ENCODE results near the gene HSBP1L1. TPM values are rescaled to one million over a fixed set of nuclear protein-coding genes. Genes with fewer than 3 reads are reported as not detected.

Gene HSBP1L1
- total and polyA plus RNA-seq, 2 of the 13 experiments (the other 11 are each of a cell fraction or from before 2014, with no cell fraction given): 22.6 to 45.1 TPM

DNA sequence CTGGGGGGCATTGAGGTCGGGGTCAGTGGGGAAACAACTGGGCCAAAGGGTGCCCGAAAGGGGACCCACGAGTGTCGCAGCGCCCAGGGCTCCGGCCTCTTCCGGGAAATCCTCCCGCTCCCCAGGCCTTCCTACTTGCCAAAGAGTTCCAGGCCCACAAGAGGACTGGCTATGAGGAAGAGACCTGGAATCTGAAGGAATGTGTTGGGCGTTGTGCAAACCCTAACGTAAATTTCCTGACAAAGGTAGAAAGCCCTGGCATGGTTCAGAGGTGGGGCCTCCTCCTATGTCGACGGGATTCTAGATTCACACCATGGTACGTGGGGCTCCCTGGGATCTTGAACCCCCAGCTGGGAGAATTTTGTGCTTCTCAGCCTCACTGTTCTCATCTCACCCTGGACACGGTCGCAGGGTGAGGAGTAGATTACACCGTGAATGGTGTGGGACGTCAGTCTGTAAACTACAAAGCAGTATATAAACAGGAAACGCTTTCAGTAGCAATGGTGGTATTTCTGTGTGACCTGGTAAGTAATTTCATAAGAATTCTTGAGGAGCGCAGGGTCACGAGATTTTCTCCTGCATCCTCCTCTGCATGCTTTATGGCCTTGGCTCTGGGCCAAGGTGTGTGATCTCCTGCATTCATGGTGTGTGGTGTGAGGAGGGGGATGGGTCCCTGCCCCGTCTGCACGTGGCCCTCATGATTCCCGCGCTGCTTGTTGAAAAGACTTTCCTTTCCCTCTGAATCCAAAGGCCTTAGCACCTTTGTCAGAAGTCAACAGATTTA, 868 bp downstream of the HSBP1L1 start (continued):
- no peak; the same call in 1 of the 2 replicates for TF ChIP-seq KAT8 (CRISPR knock-in tag; IDR thresholded peaks at IDR 0.05)
- no peak for TF ChIP-seq FOXP1 (IDR thresholded peaks at IDR 0.05)
- TF ChIP-seq FOXP1 (CRISPR knock-in tag; IDR thresholded peaks at IDR 0.05): 0 out of 2 replicates have a peak, but pooled peaks have one; percentile 13
- TF ChIP-seq, protein P1, sequence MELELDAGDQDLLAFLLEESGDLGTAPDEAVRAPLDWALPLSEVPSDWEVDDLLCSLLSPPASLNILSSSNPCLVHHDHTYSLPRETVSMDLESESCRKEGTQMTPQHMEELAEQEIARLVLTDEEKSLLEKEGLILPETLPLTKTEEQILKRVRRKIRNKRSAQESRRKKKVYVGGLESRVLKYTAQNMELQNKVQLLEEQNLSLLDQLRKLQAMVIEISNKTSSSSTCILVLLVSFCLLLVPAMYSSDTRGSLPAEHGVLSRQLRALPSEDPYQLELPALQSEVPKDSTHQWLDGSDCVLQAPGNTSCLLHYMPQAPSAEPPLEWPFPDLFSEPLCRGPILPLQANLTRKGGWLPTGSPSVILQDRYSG (CRISPR knock-in tag; IDR thresholded peaks at IDR 0.05): no peak
- TF ChIP-seq, protein P2, sequence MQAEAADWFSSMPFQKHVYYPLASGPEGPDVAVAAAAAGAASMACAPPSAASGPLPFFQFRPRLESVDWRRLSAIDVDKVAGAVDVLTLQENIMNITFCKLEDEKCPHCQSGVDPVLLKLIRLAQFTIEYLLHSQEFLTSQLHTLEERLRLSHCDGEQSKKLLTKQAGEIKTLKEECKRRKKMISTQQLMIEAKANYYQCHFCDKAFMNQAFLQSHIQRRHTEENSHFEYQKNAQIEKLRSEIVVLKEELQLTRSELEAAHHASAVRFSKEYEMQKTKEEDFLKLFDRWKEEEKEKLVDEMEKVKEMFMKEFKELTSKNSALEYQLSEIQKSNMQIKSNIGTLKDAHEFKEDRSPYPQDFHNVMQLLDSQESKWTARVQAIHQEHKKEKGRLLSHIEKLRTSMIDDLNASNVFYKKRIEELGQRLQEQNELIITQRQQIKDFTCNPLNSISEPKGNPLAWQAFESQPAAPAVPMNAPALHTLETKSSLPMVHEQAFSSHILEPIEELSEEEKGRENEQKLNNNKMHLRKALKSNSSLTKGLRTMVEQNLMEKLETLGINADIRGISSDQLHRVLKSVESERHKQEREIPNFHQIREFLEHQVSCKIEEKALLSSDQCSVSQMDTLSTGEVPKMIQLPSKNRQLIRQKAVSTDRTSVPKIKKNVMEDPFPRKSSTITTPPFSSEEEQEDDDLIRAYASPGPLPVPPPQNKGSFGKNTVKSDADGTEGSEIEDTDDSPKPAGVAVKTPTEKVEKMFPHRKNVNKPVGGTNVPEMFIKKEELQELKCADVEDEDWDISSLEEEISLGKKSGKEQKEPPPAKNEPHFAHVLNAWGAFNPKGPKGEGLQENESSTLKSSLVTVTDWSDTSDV (CRISPR knock-in tag; IDR thresholded peaks at IDR 0.05): no peak
- peak; percentile 46 for TF ChIP-seq SALL1 (CRISPR knock-in tag; IDR thresholded peaks at IDR 0.05)
- no peak for TF ChIP-seq MED13 (CRISPR knock-in tag; IDR thresholded peaks at IDR 0.05)
- TF ChIP-seq ZNF34 (CRISPR knock-in tag; IDR thresholded peaks at IDR 0.05; ENCODE audit: borderline replicate concordance): no peak
- no peak for TF ChIP-seq MAFF (IDR thresholded peaks at IDR 0.05; ENCODE audit: low read depth, low read length)
- peak; percentile 3; the same call in 1 of the 2 replicates for TF ChIP-seq TAF1 (CRISPR knock-in tag; IDR thresholded peaks at IDR 0.05)
- TF ChIP-seq ZNF530 (CRISPR knock-in tag; IDR thresholded peaks at IDR 0.05; ENCODE audit: low read depth): no peak
- TF ChIP-seq ZNF383 (CRISPR knock-in tag; IDR thresholded peaks at IDR 0.05; ENCODE audit: borderline replicate concordance): no peak
- TF ChIP-seq CREM (IDR thresholded peaks at IDR 0.05): peak; percentile 18; the same call in 1 of the 2 replicates
- no peak for TF ChIP-seq CREM (CRISPR knock-in tag; IDR thresholded peaks at IDR 0.05)
- peak; percentile 51; the same call in 1 of the 2 replicates for TF ChIP-seq SAP130 (CRISPR knock-in tag; IDR thresholded peaks at IDR 0.05; ENCODE audit: low read depth)
- TF ChIP-seq MEIS2 (CRISPR knock-in tag; IDR thresholded peaks at IDR 0.05): peak; percentile 18; the same call in 1 of the 2 replicates
- no peak for TF ChIP-seq CREB1 (IDR thresholded peaks at IDR 0.05)
- no peak for TF ChIP-seq CREB1 (CRISPR knock-in tag; IDR thresholded peaks at IDR 0.05)
- 0 out of 2 replicates have a peak, but pooled peaks have one; percentile 41 for TF ChIP-seq ZNF564 (CRISPR knock-in tag; IDR thresholded peaks at IDR 0.05)
- no peak for TF ChIP-seq CHD4 (IDR thresholded peaks at IDR 0.05; ENCODE audit: borderline replicate concordance, low read length)
- TF ChIP-seq, protein P3, sequence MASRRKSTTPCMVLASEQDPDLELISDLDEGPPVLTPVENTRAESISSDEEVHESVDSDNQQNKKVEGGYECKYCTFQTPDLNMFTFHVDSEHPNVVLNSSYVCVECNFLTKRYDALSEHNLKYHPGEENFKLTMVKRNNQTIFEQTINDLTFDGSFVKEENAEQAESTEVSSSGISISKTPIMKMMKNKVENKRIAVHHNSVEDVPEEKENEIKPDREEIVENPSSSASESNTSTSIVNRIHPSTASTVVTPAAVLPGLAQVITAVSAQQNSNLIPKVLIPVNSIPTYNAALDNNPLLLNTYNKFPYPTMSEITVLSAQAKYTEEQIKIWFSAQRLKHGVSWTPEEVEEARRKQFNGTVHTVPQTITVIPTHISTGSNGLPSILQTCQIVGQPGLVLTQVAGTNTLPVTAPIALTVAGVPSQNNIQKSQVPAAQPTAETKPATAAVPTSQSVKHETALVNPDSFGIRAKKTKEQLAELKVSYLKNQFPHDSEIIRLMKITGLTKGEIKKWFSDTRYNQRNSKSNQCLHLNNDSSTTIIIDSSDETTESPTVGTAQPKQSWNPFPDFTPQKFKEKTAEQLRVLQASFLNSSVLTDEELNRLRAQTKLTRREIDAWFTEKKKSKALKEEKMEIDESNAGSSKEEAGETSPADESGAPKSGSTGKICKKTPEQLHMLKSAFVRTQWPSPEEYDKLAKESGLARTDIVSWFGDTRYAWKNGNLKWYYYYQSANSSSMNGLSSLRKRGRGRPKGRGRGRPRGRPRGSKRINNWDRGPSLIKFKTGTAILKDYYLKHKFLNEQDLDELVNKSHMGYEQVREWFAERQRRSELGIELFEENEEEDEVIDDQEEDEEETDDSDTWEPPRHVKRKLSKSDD (CRISPR knock-in tag; IDR thresholded peaks at IDR 0.05; ENCODE audit: low read depth): no peak
- no peak for TF ChIP-seq ZKSCAN5 (CRISPR knock-in tag; IDR thresholded peaks at IDR 0.05)
- TF ChIP-seq, protein P4, sequence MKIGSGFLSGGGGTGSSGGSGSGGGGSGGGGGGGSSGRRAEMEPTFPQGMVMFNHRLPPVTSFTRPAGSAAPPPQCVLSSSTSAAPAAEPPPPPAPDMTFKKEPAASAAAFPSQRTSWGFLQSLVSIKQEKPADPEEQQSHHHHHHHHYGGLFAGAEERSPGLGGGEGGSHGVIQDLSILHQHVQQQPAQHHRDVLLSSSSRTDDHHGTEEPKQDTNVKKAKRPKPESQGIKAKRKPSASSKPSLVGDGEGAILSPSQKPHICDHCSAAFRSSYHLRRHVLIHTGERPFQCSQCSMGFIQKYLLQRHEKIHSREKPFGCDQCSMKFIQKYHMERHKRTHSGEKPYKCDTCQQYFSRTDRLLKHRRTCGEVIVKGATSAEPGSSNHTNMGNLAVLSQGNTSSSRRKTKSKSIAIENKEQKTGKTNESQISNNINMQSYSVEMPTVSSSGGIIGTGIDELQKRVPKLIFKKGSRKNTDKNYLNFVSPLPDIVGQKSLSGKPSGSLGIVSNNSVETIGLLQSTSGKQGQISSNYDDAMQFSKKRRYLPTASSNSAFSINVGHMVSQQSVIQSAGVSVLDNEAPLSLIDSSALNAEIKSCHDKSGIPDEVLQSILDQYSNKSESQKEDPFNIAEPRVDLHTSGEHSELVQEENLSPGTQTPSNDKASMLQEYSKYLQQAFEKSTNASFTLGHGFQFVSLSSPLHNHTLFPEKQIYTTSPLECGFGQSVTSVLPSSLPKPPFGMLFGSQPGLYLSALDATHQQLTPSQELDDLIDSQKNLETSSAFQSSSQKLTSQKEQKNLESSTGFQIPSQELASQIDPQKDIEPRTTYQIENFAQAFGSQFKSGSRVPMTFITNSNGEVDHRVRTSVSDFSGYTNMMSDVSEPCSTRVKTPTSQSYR (CRISPR knock-in tag; IDR thresholded peaks at IDR 0.05; ENCODE audit: borderline replicate concordance): peak; percentile 93

All from HepG2 (cell line).